Activated CD4-positive, CD25-positive, alpha-beta regulatory T cell (primary cell): ENCODE measurements around the gene GJB2.

ENCODE experiments used
- DNase-seq, 4 experiments: peaks; one replicate each; lab custom pipeline; 2025; lab: John Stamatoyannopoulos, UW

GJB2 gene

DNA sequence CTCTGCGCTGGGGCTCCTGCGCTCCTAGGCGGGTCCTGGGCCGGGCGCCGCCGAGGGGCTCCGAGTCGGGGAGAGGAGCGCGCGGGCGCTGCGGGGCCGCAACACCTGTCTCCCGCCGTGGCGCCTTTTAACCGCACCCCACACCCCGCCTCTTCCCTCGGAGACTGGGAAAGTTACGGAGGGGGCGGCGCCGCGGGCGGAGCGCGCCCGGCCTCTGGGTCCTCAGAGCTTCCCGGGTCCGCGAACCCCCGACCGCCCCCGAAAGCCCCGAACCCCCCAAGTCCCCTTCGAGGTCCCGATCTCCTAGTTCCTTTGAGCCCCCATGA lies at the start of gene GJB2:
TSS of gene GJB2 (minus strand) at position 103 of the 326 bp plus-strand sequence. CDS start 3,357 bp downstream, outside the sequence.
- no peak for DNase-seq

GRCh38 chr13:20241593-20241992 lies 48.9 kb upstream of the GJB2 start:
- no peak for DNase-seq

DNA sequence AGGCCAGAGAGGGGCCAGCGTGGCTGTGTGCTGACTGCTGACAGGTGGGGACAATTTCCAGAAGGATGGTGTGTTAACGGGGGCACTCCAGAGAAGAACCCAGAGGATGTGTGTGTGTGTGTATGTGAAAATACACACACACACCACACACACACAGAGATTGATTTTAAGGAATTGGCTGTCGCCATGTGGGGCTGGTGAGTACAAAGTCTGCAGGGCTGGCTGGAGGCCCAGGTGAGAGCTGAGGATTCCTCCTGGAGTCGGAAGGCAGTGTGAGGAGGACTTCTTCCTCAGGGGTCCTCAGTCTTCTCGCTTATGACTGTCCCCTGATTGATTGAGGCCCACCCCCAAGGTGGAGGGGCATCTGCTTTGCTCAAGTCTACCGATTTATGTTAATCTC lies 47.0 kb upstream of the GJB2 start:
- no peak for DNase-seq

- no peak for DNase-seq
These were observed 40.0 kb upstream of the GJB2 start for GRCh38 chr13:20232556-20233277.

DNA sequence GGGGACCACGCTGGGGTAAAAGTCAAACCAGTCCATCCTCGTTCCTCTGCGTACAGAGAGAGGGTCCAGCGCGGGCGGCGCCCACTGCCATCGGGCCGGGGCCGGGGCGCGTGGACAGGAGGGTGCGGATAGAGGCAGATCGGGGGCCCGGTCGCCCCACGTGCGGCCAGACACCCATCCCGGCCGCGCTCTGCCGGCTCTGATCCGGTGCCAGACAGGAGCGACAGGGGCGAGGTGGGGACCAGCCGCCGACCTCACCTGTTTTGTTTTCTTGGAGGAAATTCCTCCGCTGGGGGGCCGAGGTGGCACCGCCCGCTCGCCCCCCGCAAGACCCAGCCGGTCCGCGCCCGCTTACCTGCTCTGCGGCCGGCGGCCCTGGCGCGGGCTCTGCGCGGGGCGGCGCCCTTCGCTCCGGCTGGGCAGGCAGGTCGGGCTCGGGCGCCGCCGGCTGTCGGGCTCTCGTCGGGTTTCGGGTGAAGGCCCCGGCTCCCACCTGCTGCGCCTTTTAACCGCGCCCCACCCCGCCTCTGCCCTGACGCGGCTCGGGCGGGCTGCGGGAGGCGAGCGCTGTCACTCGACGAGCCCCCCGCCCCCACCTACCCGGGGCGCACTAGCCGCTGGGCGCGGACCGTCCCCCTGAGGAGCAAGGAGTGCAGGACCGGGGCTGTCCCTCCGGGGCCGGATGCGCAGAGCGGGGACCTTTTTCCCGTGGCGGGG lies 39.3 kb upstream of the GJB2 start, which contains the start of gene GJB6:
TSS of gene GJB6 (minus strand) at position 481 of the 717 bp plus-strand sequence. CDS start 8,839 bp downstream, outside the sequence.
- DNase-seq, result peak in 2 of 4 experiments; percentile 24 to 26

DNA sequence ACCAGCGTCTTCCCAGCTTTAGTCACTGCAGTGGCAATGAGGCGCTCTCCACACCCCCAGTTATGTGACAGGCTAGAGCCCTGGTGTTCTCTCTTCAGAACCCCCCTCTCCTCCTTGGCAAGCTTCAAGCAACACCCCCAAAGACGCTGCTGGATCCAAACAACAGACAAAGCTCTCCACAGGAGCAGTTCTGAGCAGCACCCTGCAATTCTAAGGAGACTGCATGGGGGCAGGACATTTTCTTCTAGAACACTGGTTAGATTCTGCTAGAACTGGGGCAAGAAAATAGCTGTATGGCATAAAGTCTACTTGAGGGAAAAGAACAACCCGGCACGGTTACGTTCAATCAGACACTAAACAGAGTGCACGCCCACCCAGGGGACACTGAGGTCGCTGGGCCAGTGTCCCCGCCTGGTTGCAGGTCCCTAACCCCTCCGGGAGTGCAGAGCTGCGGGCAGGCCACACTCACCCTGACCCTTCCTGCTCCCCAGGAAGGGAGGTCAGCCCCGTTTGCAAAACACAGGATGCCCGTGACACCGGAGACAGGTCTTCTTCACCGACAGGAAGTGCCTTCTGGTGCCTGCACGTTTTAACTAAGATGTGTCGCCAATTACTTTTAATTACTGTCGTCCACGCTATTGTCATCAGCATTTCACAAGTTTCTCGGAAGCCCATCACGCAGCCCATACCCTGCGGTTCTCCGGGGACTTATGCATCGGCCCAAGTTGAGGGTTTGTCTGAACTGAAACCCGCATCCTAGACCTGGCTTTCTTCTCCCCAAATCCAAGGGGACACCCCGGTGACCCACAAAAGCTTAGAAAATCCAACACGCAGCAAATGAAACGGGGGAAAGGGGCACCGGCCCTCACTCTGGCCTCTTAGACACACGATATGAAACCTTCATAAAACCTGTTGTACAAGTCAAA lies 38.4 kb upstream of the GJB2 start:
- DNase-seq, result peak in 1 of 4 experiments; percentile 7

DNA sequence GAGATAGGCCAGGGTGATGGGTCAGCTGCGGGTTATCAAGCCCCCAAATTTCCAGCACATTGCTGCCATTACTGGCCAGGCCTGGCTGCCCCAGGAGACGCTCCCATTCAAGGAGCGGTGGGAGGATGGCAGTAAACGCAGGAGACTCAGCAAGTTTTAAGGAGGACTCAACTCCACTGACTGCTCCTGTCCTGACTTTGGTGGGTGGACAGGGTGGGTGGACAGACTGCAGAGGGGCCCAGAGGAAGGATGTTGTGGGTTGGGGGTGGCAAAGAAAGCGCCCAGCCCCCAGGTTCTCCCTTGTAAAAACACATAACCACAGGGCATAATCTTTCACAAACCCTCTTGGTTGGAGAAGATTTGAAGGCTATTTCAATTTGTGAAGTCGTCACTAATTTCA lies 35.0 kb upstream of the GJB2 start:
- no peak for DNase-seq

DNA sequence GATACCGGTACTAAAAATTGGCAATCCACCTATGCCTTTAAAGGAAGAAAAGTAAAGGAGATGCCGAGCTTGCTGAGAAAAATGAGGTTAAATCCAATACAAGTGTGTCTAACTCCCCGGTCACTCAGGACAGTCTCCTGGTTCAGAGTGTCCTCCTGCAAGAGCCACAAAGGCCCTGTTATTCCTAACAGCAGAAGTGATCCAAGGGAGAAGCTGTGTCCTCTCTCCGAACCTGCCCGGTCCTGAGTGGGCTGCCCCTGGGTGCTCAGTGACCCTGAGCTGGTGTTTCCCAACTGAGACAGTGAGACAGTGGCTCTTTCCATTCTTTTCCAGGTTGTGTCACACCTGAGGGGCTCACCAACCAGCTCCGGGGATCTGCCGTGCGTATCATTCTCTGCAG lies 34.5 kb upstream of the GJB2 start:
- DNase-seq, result no peak

DNA sequence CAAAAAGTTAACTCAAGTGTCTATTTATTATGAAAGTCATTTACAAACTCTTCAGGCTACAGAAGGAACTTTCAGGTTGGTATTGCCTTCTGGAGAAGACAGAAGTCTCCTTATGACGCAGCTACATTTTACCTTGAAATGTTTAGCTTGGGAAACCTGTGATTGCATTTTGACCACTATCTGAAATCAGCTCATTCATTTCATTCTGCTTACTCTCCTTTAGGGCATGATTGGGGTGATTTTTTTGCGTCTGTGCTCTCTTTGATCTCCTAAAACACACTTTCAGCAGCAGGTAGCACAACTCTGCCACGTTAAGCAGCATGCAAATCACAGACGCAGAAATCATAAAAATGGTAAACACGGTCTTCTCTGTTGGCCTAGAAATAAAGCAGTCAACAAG lies 29.8 kb upstream of the GJB2 start:
- DNase-seq, result no peak

- DNase-seq, result no peak
These were observed 29.0 kb upstream of the GJB2 start for GRCh38 chr13:20221772-20222171.

DNA sequence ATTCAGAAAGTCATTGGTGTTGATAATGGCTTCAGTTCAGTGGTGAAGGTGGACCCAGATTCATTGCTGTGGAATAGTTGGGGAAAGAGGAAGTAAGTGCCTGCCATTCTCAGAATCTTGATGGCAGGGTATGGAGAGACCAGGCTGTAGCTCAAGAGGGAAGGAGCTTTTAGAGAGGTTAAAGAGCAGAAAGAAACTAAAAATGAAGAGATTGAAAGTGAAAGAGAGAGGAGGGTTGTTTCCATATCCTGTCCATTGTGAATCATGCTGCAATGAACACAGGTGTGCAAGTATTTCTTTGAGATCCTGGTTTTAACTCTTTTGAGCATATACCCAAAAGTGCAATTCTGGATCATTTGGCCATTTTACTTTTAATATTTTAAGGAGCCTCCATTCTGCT lies 26.8 kb upstream of the GJB2 start:
- no peak for DNase-seq

- no peak for DNase-seq
These were observed 24.4 kb upstream of the GJB2 start for GRCh38 chr13:20217168-20217567.

GRCh38 chr13:20209948-20210347 lies 17.2 kb upstream of the GJB2 start:
- DNase-seq, result no peak

- DNase-seq, result no peak
These were observed 14.0 kb upstream of the GJB2 start for GRCh38 chr13:20206698-20207235.

GRCh38 chr13:20206065-20206697 lies 13.4 kb upstream of the GJB2 start:
- DNase-seq, result no peak

DNA sequence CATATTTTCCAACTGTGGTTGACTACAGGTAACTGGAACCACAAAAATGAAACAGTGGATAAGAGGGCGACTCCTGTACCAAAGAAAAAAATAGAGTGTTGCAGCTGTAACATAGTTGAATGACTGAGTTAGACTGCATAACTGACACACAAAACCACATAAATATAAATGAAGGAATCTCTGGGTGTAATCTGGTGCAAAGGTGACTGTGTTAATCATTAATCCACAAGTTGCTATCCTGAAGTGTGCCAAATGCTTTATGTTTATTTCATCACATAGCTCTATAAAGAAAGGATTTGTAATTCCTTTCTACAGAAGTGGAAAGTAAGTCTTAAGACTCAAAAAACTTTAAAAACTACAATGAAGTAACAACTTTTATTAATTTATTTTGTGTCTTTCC lies 6.0 kb upstream of the GJB2 start:
- DNase-seq, result no peak

DNA sequence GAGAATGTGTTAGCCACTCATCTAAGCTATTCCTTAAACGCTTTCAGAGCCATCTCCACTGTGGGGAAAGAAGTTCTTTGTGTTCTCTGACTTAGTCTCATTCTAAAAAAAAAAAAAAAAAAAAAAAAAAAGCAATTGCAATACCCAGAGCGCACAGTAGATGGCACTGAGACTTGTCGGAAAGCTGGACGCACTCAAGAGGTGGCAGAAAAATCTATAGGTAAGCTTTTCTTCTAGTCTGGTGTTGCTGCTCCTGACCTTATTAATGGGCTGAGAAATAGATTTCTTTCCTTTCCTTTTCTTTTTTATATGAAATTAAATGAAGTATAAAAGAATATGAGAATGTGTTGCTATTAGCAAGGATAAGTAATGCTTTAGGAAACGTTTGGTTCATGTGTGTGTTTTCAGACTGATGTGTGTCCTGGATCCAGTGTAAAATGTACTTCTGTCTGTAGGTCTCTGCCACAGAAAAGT lies 4.7 kb upstream of the GJB2 start:
- no peak for DNase-seq

DNA sequence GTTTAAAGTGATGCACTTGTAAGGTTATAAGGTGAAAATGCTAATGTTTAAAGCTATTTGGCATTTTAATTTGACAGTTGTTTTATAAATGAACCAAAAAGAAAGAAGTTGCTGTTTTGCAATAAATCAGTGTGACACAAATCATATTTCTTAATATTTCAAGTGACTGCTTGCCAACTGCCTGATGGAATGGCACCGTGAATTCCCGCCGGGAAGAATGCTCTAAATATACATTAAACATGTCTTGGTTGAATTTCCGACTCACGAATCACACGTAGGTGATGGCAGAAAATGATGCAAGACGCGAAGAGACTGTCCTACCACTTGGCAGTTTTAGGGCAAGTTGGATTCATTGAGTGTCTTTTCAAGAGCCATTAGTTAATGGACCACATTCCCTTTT lies 3.1 kb upstream of the GJB2 start:
- no peak for DNase-seq

DNA sequence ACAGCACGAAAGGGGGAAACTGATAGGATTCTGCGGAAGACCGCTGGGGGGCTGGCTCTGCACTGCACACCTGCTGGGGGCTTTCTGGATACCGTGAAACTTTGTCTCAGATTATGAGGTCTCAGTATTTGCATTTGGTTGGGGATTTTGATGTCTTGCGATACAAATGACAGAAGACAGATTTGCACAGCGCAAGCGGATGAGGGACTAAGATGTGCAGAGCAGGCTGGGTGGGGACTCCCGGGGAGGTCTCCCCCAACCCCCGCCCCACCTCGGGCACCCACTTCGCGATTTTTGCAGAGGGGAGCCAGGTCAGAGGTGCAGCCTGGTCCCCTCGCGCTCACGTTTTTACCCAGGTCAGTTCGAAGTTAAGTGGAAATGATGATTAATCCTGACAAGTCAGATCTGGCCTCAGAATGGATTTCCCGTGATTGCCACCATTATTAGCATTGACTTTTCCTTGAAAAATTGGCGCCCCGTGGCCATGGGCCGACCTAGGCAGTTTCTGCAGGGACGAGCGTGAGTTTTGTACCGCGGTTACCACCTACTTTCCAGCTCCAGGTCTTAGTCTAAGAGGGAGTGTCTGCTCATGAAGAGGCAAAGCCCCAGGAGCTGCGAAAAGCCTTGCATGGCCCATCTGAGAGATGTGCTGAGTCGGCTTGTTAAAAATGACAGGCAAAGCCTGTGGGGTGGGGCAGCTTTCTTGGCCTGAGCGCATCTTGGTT lies 1.3 kb upstream of the GJB2 start:
- DNase-seq, result no peak

DNA sequence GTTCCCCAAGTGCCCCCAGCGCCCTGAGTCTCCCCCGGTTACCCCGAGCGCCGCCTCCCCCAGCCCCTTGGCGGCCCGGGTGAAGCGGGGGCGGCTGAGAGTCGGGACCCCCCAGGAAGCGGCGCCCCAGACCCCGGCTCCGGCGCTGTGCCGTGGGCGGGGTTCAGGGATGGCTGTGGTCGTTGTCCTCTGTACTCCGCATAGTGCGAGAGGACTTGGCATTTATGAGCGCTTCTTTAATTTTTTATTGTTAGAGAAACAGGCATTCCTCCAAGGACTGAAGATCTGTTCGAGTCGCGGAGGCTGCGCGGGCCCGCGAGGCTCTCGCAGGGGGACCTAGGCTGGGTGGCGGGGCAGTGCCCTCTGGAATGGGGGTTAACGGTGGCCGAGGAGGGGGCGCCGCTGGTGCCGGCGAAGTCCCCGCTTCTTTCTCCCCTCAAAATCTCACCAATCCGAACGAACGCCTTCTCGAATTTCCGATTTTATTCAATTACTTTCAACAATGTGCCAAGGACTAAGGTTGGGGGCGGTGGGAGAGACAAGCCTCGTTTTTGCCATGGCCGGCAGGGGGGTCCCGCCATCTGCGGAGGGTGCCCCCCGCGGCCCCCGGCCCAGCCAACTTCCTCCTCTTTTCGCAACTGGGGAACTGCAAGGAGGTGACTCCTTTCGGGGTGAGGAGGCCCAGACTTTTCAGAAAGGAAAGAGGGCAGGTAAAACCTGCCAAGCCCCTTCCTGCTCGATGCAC lies 596 bp upstream of the GJB2 start:
- no peak for DNase-seq
